OCI-LY3 (cell line): ENCODE measurements around the gene CACNA1B.

Experiments
- CTCF ChIP-seq: fragments of 200-600, 300-600 bp; sonication (generic); IDR thresholded peaks from 2 replicates; pipeline ENCODE4 v1.5.1; 2014; ENCODE audit warnings: antibody characterized with exemption, low read length, low read depth
- EZH2phosphoT487 ChIP-seq: fragments of 200-600 bp; shearing (Covaris generic); IDR thresholded peaks from 2 replicates; pipeline ENCODE4 v1.6.1; 2018; ENCODE audit warnings: antibody characterized with exemption, mixed run types, low read depth

- TF ChIP-seq CTCF (no peak), EZH2phosphoT487 (no peak)
Observed at GRCh38 chr9:137891588-137892423, 14.2 kb downstream of the CACNA1B start.
